ENCODE data around the gene MEF2B.

Gene MEF2B

DNA sequence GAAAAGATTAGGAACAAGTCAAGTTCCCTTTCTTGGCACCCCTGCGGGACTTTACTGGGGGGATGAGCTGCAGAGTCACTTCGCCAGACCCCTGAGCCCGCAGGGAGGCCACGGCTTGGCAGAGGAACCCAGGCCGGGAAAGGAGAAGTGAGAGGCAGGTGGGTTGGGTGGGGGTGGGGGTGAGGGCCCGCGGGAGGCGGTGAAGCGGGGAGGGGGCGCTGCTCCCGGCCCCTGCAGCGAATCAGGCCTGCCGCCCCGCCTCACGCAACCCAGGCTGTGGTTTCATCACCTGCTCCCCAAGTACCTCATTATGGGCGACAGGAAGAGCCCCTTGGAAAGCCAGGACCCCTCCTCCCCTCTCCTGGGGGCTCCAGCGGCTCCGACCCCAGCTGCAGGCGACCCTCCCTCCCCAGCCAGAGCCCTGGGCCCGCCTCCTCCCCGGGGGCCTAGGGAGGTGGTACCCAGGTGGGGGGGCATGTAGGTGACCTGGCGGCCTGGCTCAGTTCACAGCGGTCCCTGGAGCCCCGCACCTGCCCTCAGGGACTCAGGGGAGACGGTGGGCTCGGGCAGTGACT, 9.5 kb downstream of the MEF2B start:
- no peak overlapping the region for H3K27ac ChIP-seq
- TF ChIP-seq, protein P1, sequence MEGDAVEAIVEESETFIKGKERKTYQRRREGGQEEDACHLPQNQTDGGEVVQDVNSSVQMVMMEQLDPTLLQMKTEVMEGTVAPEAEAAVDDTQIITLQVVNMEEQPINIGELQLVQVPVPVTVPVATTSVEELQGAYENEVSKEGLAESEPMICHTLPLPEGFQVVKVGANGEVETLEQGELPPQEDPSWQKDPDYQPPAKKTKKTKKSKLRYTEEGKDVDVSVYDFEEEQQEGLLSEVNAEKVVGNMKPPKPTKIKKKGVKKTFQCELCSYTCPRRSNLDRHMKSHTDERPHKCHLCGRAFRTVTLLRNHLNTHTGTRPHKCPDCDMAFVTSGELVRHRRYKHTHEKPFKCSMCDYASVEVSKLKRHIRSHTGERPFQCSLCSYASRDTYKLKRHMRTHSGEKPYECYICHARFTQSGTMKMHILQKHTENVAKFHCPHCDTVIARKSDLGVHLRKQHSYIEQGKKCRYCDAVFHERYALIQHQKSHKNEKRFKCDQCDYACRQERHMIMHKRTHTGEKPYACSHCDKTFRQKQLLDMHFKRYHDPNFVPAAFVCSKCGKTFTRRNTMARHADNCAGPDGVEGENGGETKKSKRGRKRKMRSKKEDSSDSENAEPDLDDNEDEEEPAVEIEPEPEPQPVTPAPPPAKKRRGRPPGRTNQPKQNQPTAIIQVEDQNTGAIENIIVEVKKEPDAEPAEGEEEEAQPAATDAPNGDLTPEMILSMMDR (conservative IDR thresholded peaks at IDR 0.05; ENCODE audit: low read depth): no peak
- CTCF ChIA-PET: interaction anchor here (0.8 kb wide), 1 partner anchor 14 kb away, joined by 4 read pairs; no protein-coding TSS in a partner anchor
- no peak for DNase-seq (ENCODE audit: low spot score)
- POLR2A ChIA-PET (ENCODE audit: low non-redundant PET): no interaction called here

DNA sequence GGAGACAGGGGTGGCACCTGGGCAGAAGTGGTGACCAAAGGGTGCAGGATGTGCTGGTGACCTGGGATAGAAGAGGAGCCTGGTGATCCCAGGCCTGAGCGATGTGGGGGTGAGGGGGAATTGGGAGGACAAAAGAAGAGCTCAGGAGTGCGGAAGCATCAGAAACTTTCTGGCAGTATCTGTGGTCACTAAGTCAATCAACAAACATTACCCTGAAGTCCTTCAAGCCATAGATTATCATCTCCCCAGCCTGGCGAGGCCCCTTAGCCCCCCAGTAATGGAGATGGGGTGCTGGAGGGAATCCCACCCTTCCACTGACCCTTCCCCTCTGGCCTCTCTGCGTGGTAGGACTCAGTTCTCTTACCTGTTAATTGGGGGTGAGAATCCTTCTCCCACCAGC, 10.5 kb downstream of the MEF2B start:
- no peak for DNase-seq (ENCODE audit: low spot score)
- CTCF ChIA-PET: interaction anchor here (2.2 kb wide), 1 partner anchor 14 kb away, joined by 10 read pairs; no protein-coding TSS in a partner anchor
- POLR2A ChIA-PET (ENCODE audit: low non-redundant PET): no interaction called here
- TF ChIP-seq, protein P1 (conservative IDR thresholded peaks at IDR 0.05; ENCODE audit: low read depth): no peak
- no peak overlapping the region for H3K27ac ChIP-seq

DNA sequence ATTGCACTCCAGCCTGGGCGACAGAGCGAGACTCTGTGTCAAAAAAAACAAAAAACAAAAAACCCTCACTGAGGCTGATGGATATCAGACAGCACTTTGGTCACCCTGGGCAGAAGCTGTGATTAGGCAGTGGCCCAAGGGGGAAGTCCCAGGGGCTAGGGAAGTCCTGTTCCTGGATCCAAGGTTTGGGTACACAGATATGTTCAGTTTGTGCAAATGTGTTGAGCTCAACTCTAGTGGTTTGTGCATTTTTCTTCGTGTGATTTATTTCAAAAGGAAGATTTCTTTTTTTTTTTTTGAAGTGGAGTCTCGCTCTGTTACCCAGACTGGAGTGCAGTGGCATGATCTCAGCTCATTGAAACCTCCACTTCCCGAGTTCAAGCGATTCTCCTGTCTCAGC, 12.3 kb downstream of the MEF2B start:
- TF ChIP-seq, protein P1 (conservative IDR thresholded peaks at IDR 0.05; ENCODE audit: low read depth): no peak
- POLR2A ChIA-PET (ENCODE audit: low non-redundant PET): no interaction called here
- CTCF ChIA-PET: interaction anchor here (0.6 to 2.2 kb wide), 2 partner anchors 8 to 12 kb away, joined by 3 to 10 read pairs; no protein-coding TSS in a partner anchor
- no peak for DNase-seq (ENCODE audit: low spot score)
- H3K27ac ChIP-seq: no peak overlapping the region

DNA sequence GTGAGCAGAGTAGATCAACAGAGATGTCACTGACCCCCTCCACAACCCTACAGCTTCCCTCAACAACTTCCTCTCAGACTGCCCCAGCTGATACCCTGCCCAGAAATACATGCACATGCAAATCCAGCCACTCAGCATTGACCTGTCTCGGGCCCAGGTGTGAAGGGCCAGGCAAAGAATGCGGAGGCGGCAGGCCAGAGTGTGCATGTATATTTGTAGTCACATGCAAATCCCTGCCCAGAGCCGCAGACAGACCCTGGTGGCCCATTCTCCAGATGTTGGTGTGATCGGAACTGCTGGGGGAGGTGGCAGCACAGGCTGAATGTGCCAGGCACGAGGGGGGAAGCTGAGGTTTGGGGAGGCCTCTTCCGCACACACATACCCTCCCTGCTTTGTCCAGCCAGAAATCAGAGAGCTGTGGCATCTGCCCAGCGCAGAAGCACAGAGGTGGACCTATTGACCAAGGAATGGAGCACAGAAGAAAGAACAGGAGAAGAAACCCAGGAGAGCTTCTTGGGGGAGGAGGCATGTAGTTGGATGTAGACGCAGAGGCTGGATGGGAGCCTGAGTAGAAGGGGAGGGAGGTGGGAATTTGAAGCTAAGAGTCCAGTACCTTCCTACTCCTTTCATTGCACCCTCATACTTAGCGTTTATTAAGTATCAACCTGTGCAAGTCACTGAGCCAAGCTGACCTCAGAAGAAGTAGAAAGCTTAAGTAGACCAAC, 14.4 kb downstream of the MEF2B start:
- H3K27ac ChIP-seq: no peak overlapping the region
- CTCF ChIA-PET: interaction anchor here (1.4 kb wide), 1 partner anchor 9 kb away, joined by 7 read pairs; no protein-coding TSS in a partner anchor
- POLR2A ChIA-PET (ENCODE audit: low non-redundant PET): interaction anchor here (1.1 kb wide), 1 partner anchor 8 kb away, joined by 3 read pairs; no protein-coding TSS in a partner anchor
- no peak for DNase-seq (ENCODE audit: low spot score)
- TF ChIP-seq, protein P1 (conservative IDR thresholded peaks at IDR 0.05; ENCODE audit: low read depth): no peak

DNA sequence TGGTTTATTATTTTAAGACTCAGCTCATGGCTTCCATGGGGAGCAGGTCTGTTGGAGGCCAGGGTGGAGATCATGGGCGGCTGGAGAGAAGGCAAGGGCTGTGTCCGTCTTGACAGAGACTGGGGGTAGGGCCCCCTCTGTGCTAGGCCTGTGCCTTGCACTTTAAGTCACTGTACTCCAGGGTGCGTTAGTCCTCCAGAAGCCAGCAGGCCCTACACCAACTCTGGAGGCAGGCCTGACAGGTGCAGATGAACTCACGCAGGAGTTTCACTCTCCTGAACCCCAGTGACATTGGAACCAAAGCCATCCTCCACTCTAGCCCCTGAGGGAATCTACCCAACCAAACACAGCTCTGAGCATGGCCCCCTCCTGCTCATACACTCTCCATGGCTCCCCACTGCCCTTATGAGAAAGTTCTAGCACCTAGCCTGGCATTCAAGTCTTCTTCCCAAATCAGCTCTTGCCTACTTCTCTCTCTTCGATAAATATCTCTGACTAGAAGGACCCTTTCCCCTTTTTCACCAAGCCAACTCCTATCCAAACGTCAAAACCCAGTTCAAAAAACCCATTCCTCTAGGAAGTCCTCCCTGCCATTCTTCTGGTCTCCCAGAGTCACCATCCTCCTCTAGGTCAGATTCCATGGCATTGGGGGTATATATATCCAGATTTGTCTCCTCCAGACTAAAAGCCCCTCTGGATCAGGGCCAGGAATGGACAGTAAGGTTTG, 15.1 kb downstream of the MEF2B start:
- ChIA-PET POLR2A (ENCODE audit: low non-redundant PET) (no interaction called here), CTCF (no interaction called here)
- TF ChIP-seq, protein P1 (conservative IDR thresholded peaks at IDR 0.05; ENCODE audit: low read depth): no peak

DNA sequence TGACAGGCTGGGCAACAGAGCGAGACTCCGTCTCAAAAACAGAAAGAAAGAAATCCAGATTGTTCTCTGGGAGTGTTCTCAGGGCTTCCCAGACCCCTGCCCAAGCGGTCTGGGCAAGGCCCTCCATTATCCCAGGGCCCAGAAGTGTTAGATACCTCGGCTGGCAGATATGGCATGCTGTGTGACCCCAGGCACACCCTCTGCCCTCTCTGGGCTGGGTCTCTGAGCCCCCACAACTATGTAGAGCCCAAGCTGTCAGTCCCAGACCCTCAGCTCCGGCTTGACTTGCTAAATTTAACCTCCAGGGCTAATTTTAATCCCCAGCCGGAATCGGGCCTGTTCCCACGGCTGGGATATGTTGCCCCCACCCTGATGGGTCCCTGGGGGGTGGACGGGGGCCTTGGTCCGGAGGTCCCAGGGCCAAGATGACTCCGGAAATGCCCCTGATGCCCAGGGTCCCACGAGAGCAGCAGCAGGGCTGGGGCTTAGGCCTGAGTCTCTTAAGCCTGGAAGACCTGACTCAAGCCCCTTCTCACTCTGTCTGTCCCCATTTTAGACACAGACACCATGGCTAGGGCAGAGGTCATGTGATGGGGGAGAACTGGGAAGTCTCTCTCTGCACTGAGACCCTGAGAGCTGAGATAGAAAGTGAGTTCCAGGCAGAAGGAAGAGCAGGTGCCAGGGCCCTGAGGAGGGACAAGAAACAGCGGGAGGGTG, 17.2 kb downstream of the MEF2B start:
- H3K27ac ChIP-seq: no peak overlapping the region
- TF ChIP-seq, protein P1 (conservative IDR thresholded peaks at IDR 0.05; ENCODE audit: low read depth): no peak
- no peak for DNase-seq (ENCODE audit: low spot score)
- CTCF ChIA-PET: no interaction called here
- POLR2A ChIA-PET (ENCODE audit: low non-redundant PET): no interaction called here

More for the DNA sequence above, 15.1 kb downstream of the MEF2B start:
- H3K27ac ChIP-seq: no peak overlapping the region
- no peak for DNase-seq (ENCODE audit: low spot score)

All from RWPE1 (cell line).